GM12878 (cell line): ENCODE results near the gene CHRM1. TPM values are rescaled to one million over a fixed set of nuclear protein-coding genes. Genes with fewer than 3 reads are reported as not detected.

Experiments
- CREM ChIP-seq: IDR thresholded peaks from 2 replicates; pipeline ENCODE4 v1.6.1; 2014; ENCODE audit warnings: antibody characterized with exemption, low read depth
- EED ChIP-seq: sonication (generic); IDR thresholded peaks from 2 replicates; pipeline ENCODE4 v1.6.1; 2016; ENCODE audit warnings: antibody characterized with exemption, low read depth
- FOXM1 ChIP-seq: IDR thresholded peaks from 2 replicates; pipeline ENCODE4 v1.6.1; 2012; ENCODE audit warnings: low read depth, mild to moderate bottlenecking, inconsistent platforms, low read length, moderate library complexity
- KLF5 ChIP-seq: fragments of 450-650 bp; IDR thresholded peaks from 2 replicates; pipeline ENCODE4 v1.6.1; 2014; ENCODE audit warnings: mild to moderate bottlenecking; ENCODE audit not compliant: partially characterized antibody
- MYB ChIP-seq: fragments of 150-350 bp; IDR thresholded peaks from 2 replicates; pipeline ENCODE4 v1.6.1; 2014; ENCODE audit warnings: mild to moderate bottlenecking, low read depth, low read length, borderline replicate concordance
- PML ChIP-seq: IDR thresholded peaks from 2 replicates; pipeline ENCODE4 v1.6.1; 2012; ENCODE audit warnings: low read length, inconsistent platforms
- POLR2AphosphoS5 ChIP-seq: IDR thresholded peaks from 2 replicates; pipeline ENCODE4 v1.6.1; 2011; ENCODE audit warnings: mild to moderate bottlenecking, low read length, inconsistent platforms
- ZBED1 ChIP-seq: IDR thresholded peaks from 2 replicates; pipeline ENCODE4 v1.6.1; 2016; ENCODE audit warnings: borderline replicate concordance
- polyA plus RNA-seq, 11 experiments: library from polyadenylated mRNA; depleted of rRNA in 4 of 11; unstranded in 6 of 11; stranded (reverse) in 5 of 11; fragments of >200 nt; fragmentation: Nextera tagmentation in 4 of 11; fragmentation: Illumina TruSeq in 1 of 11; extraction: Ambion mirVana in 4 of 11; extraction: Trizol in 1 of 11; gene quantifications; 1 replicate in 1 of 11; 2 replicates in 10 of 11; pipeline versions ENCODE4 v1.2.1 to v1.2.3, GENCODE V29; 2011 to 2016; ENCODE audit warnings: inconsistent platforms in 2 of 11, missing spikeins in 2 of 11, low read depth in 1 of 11
- total RNA-seq, 4 experiments: library from RNA; depleted of rRNA in 3 of 4; stranded (reverse); fragments of >200 nt in 3 of 4; fragmentation: Illumina TruSeq in 1 of 4; extraction: Trizol in 1 of 4; gene quantifications; 2 replicates each; pipeline versions ENCODE4 v1.2.1 to v1.2.3, GENCODE V29; 2013 to 2021
- TF ChIP-seq, protein P1 (sequence below): fragments of 450-650 bp; conservative IDR thresholded peaks from 2 replicates; pipeline ENCODE4 v1.6.1; 2017; ENCODE audit warnings: mild to moderate bottlenecking, moderate library complexity
- TF ChIP-seq, protein P2 (sequence below): IDR thresholded peaks from 2 replicates; pipeline ENCODE4 v1.6.1; 2012; ENCODE audit warnings: low read length, inconsistent platforms
- TF ChIP-seq, protein P3 (sequence below): fragments of 450-650 bp; IDR thresholded peaks from 2 replicates; pipeline ENCODE4 v1.6.1; 2017; ENCODE audit warnings: mild to moderate bottlenecking, moderate library complexity

CHRM1 gene
- total and polyA plus RNA-seq, 10 of the 15 experiments (the other 5 are each of a cell fraction or from before 2014, with no cell fraction given): not detected

DNA sequence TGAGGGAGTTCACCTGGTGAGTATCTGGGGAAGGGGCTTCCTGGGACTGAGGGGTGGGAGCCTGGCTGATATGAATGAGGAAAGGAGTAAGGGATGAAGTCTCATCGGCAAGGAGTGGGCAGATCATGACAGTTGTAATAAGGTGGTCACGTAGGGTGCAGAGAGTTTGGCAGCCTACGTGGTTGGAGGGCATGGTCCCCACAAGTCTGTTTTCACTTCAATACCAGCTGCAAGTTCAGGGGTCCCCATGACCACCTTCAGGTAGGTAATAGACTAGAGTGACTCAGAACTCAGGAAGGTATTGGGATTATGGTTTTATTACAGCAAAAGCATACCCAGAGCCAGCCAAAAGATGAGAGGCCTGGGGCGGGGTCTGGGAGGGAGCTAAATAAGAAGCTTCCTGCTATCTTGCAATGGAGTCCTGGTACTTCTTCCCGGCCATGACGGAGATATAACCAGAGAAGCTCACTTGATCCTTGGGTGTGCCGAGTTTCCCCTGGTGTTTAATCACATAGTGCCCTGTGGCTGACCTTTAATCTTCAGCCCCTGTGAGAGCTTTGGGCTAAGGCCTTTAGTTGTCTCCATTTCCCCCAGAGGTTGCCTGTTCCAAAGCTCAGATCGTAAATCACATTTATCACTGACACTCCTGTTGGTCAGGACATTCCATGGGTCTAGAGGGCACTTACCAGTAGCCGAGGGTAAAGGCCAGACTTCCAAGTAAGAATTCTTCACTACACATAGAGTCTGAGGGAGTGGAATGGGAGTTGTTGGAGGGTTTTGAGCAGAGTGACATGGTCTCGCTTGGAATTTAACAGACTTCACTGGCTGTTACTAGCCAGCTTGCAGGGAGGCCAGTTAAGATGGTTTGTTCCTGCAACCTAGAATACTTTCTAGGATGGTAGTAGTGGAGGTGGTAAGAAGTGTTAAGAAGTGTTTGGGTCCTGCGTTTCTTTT is 31.4 kb downstream of the CHRM1 start (continued):
- TF ChIP-seq, protein P1, sequence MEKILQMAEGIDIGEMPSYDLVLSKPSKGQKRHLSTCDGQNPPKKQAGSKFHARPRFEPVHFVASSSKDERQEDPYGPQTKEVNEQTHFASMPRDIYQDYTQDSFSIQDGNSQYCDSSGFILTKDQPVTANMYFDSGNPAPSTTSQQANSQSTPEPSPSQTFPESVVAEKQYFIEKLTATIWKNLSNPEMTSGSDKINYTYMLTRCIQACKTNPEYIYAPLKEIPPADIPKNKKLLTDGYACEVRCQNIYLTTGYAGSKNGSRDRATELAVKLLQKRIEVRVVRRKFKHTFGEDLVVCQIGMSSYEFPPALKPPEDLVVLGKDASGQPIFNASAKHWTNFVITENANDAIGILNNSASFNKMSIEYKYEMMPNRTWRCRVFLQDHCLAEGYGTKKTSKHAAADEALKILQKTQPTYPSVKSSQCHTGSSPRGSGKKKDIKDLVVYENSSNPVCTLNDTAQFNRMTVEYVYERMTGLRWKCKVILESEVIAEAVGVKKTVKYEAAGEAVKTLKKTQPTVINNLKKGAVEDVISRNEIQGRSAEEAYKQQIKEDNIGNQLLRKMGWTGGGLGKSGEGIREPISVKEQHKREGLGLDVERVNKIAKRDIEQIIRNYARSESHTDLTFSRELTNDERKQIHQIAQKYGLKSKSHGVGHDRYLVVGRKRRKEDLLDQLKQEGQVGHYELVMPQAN: no peak
- TF ChIP-seq FOXM1 (no peak), ZBED1 (peak; percentile 3; the same call in 1 of the 2 replicates), KLF5 (no peak), MYB (no peak), EED (no peak), CREM (no peak), PML (no peak; the same call in 1 of the 2 replicates), POLR2AphosphoS5 (peak; percentile 92)
- TF ChIP-seq, protein P2, sequence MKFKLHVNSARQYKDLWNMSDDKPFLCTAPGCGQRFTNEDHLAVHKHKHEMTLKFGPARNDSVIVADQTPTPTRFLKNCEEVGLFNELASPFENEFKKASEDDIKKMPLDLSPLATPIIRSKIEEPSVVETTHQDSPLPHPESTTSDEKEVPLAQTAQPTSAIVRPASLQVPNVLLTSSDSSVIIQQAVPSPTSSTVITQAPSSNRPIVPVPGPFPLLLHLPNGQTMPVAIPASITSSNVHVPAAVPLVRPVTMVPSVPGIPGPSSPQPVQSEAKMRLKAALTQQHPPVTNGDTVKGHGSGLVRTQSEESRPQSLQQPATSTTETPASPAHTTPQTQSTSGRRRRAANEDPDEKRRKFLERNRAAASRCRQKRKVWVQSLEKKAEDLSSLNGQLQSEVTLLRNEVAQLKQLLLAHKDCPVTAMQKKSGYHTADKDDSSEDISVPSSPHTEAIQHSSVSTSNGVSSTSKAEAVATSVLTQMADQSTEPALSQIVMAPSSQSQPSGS: peak; percentile 13; the same call in 1 of the 2 replicates
- TF ChIP-seq, protein P3, sequence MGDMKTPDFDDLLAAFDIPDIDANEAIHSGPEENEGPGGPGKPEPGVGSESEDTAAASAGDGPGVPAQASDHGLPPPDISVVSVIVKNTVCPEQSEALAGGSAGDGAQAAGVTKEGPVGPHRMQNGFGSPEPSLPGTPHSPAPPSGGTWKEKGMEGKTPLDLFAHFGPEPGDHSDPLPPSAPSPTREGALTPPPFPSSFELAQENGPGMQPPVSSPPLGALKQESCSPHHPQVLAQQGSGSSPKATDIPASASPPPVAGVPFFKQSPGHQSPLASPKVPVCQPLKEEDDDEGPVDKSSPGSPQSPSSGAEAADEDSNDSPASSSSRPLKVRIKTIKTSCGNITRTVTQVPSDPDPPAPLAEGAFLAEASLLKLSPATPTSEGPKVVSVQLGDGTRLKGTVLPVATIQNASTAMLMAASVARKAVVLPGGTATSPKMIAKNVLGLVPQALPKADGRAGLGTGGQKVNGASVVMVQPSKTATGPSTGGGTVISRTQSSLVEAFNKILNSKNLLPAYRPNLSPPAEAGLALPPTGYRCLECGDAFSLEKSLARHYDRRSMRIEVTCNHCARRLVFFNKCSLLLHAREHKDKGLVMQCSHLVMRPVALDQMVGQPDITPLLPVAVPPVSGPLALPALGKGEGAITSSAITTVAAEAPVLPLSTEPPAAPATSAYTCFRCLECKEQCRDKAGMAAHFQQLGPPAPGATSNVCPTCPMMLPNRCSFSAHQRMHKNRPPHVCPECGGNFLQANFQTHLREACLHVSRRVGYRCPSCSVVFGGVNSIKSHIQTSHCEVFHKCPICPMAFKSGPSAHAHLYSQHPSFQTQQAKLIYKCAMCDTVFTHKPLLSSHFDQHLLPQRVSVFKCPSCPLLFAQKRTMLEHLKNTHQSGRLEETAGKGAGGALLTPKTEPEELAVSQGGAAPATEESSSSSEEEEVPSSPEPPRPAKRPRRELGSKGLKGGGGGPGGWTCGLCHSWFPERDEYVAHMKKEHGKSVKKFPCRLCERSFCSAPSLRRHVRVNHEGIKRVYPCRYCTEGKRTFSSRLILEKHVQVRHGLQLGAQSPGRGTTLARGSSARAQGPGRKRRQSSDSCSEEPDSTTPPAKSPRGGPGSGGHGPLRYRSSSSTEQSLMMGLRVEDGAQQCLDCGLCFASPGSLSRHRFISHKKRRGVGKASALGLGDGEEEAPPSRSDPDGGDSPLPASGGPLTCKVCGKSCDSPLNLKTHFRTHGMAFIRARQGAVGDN: no peak
